GM19035 (cell line): Measurements from ENCODE around the gene INMT.

Experiments
- ATAC-seq: cut with Tn5 transposase; IDR thresholded peaks from one replicate; pipeline ENCODE4 v1.9.1; 2021; ENCODE audit not compliant: unreplicated experiment

INMT gene

DNA sequence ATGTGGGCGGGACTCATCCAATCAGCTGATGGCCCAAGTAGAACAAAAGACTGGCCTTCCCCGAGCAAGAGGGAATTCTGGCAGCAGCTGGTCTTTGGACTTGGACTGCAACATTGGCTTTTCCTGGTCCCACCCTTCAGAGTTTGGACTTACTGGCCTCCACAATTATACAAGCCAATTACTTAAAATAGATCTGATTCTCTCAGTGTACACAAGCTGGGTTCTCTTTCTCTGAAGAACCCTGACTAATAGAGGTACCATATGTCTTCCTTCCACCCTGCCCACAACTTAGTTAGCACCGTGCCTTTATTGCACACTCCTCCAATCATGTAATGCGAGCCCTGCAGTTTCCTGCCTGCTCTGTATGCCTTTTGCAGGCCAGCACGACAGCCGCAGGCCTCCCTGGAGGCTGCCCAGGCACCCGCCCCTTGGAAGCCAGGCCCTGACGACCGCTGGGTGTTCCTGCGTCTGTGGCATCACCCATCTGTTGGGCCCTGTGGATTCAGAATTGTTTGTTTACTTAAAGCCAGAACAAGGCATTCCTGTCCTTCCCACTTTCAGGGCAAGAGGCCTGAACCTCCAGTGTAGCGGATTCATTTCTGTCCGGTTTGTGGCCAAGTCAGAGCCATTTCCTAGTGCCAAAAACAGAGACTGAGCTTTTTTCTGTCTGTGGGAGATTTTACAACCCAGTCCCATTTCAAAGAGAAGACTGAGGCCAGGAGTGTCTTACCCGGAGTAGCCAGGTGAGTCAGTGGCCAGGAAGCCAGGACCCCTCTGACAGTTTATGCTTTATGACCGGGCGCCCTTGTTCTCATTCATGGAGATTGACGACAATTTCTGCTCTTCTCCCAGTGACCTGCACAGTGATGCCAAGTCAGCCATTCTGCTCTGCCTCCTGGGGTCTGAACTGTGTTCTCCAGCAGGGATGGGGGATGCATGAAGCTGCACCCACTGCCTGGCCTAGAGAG is 968 bp upstream of the INMT start:
- ATAC-seq = no peak

- ATAC-seq = no peak
These were observed 549 bp downstream of the INMT start for GRCh38 chr7:30752484-30752883.

DNA sequence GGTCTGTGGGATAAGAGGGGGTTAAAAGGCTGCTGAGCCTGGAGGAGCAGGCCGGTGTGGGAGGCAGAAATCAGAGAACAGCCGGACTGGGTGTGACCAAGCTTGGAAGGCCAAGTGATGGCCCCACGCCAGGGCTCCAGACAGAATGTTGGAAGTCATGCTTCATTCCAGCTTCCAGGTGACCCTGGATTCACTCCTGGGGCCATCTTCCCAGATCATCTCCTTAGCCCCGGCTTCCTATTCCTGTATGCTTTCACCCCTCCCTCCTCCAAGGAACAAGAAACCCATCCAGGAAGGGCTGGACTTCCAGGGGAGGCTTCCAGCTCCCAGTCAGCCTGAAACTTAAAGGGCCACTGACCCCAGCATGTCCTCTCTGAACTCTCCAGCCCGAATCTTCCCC is 1.0 kb downstream of the INMT start:
- ATAC-seq = no peak

DNA sequence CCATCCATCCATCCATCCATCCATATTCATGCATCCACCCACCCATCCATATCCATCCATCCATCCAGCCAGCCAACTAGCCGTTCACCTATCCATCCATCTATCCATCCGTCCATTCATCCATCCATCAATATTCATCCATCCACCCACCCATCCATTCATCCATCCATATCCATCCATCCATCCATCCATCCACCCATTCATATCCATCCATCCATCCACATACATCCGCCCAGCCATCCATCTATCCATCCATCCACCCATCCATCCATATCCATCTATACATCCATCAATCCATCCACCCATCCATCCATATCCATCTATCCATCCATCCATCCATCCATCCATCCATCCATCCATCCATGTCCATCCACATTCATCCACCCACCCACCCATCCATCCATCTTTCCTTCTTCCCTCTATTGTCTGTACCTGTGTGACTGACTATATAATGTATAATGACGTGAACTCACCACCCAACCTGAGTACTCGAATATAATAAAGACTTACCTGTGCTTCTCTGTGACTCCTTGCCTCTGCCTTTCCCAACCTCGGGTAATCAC is 2.5 kb downstream of the INMT start:
- no peak for ATAC-seq

GRCh38 chr7:30755384-30756154 is 3.6 kb downstream of the INMT start:
- ATAC-seq = no peak

DNA sequence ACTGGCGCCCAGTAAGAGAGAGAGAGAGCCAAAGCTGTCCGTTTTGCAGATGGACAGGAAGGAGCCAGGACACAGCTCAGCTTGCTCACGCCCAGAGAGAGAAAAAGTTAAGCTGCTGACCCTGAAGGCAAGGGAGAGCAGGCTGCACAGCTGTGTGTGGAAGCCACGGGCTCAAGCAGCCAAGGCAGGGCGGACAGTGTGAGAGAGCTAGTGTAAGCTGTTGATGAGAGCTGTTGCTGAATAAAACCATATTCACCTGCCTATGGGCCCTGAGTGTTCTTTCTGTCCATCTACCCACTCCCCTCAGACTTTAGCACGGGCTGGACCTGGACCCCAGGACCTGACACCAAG is 5.4 kb downstream of the INMT start:
- no peak for ATAC-seq

DNA sequence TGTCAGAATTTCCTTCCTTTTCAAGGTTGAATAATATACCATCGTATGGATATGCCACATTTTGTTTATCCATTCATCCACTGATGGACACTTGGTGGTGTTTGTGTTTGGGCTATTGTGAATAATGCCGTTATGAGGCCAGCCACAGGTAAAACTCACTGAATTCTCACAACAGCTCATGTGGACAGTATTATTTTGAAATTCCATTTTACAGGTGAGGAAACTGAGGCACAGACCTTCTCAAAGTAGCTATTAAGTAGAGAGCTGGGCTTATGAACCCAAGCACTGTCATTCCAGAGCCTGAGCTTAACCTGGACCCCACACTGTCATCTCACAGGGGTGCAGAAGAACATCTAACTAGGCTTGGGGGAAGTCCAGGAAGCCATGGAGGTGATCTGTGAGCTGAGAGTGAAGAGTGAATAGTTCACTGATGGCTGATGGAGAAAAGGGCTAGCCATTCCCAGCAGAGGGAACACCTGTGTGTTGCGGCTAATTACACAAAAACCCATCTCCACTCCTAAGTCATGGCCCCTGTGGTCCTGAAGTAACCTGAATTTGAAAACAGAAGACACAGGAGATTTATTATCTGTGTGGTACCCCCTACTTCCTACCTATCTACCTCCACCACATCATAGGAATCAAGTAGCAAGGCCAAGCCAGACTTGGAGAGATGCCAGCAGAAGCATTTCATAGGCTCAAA is 8.7 kb downstream of the INMT start:
- no peak for ATAC-seq

GRCh38 chr7:30761214-30762156 is 9.6 kb downstream of the INMT start:
- no peak for ATAC-seq

DNA sequence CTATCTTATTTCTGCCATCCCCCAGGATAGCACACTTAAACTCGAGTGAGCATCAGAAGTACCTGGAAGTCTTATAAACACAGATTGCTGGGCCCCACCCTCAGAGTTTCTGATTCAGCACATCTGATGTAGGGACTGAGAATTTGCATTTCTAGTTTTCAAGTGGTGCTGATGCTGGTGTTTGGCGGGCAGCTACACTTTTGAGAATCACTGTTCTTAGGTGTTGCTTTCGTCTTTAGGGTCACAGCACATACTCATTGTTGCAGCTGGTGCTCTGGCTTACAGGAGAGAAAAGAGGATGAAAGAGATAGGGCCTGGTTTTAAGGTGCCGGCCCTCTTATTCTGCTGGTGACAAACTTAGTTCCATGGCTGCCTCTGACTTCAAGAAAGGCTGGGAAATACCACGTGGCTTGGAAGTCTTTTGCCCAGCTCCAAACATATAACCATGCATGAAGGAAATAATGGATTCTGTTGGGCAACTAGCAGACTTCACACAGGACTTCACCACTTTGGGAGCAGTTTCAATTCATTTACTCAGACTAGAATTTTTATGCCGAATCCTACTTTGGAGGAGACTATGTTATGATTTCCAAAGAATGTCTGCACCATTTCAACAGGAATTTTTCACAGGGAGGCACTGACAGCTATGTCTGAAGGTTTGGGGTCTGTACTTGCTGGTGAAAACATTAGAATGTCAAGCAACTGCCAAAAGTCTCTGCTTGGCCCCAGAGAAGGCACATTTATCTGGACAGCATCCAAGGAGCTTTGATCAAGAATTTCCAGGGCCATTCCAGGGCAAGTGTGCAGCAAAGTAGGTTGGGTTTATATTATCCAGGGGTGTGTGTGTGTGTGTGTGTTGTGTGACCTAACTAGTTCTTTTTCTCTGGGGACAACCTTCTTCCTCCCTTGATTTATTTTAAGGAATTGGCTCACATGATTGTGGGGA is 12.4 kb downstream of the INMT start:
- ATAC-seq = peak; percentile 97

DNA sequence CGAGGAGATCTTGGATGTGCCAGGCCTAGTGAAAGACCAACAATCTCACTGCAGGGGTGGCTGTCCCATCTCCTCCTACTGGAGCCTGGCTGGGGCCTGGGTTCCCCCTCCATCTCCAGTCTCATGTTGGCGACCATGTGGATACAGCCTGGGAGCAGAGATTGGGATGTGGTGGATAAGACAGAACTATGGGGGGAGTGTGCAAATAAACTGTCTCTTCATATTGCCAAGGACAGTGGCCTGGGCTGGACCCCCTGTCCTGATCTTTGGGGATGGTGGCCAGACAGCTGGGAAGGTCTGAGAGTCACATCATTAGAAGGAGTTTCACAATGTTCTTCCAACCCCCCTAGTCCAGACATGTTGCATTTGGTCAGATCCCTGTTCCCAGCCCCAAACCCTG is 13.5 kb downstream of the INMT start:
- no peak for ATAC-seq

DNA sequence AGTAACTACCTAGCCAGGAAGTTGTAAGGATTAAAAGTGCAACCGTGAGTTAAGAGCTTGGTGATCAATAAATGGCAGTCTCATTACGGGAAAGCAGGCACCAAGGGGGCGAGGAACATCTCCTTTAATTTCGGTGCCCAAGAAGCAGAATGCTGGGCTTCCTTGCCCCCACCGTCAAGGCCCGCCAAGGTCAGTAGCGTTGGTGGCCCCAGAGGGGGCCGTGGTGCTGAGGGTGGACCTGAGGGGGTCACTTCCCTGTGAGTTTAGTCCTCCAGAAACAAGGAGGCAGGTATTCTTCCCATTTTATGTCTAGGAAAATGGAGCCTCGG is 18.9 kb downstream of the INMT start:
- no peak for ATAC-seq

GRCh38 chr7:30771174-30771879 is 19.4 kb downstream of the INMT start, which contains the start of gene MINDY4:
Gene MINDY4, plus strand, starts transcription at chr7:30771417. Its CDS starts 77 bp downstream, at chr7:30771494.
- ATAC-seq = peak; percentile 89

- ATAC-seq = no peak
These were observed 20.0 kb downstream of the INMT start for GRCh38 chr7:30771880-30772425.

DNA sequence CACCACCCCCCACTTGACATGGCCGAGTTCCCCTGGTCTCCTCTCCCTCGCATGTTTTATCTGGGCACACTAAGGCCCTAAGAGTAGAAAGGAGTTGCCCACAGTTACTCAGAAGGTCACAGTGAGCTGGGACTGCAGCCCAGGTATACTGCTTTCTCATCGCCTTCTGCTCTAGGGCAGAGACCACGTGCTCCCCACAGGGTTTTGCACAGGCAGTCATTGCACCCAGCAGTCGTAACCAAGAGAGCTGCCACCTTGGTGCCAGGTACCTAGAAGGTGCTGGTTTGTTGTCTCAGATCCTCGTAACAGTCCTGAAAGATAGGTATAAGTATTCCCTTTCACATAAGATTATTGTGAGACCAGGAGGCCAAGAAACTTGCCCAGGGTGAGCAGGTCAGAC is 21.0 kb downstream of the INMT start:
- ATAC-seq = no peak

GRCh38 chr7:30775992-30776391 is 24.1 kb downstream of the INMT start:
- ATAC-seq = no peak

- ATAC-seq = no peak
These were observed 25.0 kb downstream of the INMT start for GRCh38 chr7:30776971-30777370.

DNA sequence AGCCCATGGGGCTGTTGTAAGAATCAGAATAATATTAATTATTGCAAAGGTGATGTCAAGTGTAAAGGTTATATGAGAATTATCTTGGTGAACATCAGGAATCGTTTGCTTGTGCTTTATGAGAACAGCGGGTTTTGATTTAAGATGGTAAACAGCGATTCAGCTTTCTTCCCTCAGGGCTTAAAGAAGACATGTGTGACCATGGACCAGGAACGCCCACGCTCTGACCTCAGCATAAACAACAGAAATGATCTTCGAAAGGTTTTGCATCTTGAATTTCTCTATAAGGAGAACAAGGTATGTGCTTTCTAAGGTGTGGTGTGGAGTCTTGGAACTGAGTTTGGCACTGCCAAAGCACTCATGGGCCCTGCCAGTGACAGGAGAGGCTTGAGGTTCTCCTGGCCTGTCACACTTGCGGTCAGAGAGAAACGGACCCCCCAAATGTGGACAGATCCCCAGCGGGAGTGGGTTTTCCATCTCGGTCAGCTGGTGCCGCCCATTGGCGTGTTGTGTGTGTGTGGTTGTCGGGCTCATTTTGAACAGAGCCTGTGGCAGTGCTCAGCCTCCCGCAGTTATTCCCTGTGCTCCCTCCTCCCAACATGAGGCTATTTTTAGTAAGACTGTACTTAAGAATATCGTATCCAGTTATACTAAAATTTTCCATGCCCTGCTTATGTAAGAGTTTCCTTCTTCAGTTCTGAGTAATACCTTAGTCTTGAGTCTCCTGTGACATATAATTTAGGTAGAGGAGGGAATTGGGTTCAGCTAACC is 26.5 kb downstream of the INMT start:
- no peak for ATAC-seq
